ENCODE measurements around the gene KDM5A. TPM values are rescaled to one million over a fixed set of nuclear protein-coding genes. Genes with fewer than 3 reads are reported as not detected.
"Not testable (repeated sequence)": the region's sequence is repeated elsewhere in the genome, so short reads cannot be mapped to it uniquely, and the experiment has no call there.

KDM5A gene
- polyA plus RNA-seq, 10 donors = 17.4 to 27.2 (median 23.8) TPM

DNA sequence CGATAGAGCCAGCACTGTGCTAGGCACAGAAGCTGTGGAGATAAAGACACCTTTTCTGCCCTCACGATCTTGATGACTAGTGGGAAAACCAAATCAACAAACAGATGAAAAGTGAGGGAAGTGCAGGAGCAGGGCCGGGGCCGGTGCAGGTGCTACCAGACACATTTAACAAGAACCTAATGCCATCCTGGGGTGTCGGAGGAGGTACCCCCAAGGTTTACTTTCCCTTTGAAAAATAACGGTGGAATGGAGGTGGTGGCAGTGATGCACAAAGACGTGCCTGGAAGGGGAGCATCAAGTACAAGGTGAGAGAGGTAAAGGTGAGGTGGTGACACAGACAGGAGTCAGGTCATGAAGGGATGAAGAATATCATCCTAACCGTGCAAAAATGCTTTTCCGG lies 148.6 kb downstream of the KDM5A start:
- DNase-seq = no peak

DNA sequence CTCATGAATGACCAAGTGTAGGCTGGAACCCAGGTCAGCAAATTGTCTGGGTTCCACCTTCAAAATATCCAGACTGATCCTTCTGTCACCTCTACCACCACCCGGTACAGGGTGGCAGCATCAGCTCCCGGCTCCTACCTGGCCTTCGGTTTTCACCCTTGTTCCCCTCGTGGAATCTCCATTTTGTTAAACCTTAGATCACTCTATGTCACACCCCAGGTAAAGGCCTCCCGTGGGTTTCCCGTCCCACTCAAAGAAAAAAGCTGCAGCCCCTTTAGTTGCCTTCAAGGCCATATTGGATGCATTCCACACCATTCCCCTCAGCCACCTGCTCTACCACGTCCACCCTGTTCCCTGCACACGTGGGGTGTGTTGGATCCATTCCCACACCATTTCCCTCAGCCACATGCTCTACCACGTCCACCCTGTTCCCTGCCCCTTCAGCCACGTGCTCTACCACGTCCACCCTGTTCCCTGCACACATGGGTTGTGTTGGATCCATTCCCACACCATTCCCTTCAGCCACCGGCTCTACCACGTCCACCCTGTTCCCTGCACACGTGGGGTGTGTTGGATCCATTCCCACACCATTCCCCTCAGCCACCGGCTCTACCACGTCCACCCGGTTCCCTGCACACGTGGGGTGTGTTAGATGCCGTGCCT lies 150.3 kb downstream of the KDM5A start:
- no peak for DNase-seq

DNA sequence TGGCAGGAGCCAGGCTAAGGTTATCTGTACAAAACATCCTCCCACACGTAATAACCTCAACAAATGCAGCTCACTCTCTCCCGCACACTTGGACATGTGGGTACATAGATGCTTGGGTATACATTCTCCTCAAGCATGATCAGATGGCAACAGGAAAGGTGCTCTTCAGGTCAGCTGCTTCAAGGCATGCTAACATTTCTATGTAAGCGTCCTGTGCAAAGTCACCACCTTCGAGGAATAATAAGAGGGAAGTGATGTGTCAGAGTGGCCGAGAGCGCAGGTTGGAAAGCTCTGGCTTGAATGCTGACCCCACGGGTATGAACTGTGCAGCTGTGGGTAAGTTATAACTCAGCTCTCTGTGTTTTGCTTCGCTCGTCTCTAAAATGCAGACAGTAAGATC lies 151.0 kb downstream of the KDM5A start:
- DNase-seq = no peak

DNA sequence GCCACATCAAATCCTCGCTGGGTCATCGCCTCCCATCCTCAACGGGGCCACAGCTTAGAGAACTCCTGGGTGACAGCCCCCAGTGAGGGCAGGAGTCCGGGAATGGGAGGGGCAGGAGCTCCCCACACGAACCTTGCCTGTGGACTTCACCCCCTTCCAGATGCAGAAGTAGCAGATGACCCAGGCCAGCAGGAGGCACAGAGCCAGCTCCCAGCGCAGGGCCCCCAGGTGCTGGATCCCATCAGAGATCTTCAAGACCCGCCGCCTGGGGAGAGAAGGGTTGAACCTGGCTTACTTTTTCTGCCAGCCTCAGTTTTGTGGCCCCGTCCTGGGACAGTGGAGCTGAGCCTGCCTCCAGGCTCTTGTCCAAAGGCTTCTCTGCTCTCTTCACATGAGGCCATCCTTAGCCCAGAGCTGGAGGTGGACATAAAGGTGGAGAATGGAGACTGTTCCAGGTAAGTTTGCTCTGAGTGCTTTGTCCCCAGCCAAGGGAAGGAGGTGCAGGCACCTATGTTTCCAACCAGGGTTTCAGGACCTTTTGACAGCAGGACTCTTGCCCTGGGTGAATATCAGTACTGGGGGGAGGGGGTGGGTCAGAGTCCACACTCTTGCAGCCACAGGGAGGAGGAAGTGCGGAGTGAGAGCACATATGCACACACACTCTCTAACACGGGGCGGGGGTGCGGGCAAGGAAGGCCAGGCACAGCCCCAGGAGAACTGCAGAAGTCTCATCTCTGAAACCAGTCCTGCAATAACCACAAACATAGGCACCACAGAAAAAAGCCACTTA lies 151.9 kb downstream of the KDM5A start:
- DNase-seq = no peak

DNA sequence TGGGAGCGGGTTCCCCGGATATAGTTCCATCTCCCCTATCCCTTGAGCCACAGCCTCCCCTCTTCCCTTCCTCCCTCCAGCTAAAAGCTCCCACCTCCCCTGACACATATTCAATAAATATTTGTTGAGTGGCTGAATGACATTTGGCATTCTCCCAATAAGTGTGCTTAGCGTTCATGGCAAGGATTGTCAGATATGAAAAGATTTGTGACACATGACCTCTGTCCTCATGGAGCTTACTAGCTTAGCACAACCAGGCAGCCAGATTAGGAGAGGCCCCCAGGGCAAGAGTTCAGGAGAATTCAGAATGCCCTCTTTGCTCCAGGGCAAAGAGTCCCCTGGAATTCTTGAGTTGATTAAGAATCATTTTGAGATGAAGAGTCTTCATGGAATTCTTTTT lies 152.7 kb downstream of the KDM5A start:
- DNase-seq = no peak

DNA sequence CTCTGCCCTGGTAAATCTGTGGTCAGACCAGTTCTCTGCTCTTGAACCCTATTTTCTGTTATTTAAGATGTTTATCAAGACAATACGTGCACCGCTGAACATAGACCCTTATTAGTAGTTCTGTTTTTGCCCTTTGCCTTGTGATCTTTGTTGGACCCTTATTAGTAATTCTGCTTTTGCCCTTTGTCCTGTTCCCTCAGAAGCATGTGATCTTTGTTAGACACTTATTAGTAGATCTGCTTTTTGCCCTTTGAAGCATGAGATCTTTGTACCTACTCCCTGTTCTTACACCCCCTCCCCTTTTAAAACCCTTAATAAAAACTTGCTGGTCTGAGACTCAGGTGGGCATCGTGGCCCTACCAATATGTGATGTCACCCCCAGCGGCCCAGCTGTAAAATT lies 153.2 kb downstream of the KDM5A start:
- DNase-seq = not testable (repeated sequence)

DNA sequence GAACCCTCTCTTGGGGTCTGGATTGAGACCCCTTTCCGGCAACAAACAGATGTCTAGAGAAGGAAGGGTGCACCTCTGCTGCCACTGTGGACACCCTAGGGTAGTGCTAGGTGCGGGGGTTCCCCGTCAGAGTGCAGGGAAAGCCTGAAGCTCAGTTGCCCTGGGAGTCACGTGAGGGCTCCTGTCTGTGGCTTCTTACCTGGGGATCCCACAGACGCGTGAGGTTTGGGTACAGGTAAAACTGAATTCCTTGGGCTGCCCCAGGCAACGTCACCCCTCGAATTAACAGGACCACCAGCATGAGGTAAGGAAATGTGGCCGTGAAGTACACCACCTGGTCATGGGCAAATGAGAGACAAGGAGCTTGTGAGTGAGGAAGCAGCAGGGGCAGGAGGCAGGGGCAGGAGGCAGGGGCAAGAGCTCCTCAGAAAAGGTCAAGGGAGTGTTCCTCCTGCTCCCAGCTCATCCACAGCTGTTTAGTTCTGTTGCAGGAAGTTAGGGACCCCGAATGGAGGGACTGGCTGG lies 154.2 kb downstream of the KDM5A start:
- no peak for DNase-seq

DNA sequence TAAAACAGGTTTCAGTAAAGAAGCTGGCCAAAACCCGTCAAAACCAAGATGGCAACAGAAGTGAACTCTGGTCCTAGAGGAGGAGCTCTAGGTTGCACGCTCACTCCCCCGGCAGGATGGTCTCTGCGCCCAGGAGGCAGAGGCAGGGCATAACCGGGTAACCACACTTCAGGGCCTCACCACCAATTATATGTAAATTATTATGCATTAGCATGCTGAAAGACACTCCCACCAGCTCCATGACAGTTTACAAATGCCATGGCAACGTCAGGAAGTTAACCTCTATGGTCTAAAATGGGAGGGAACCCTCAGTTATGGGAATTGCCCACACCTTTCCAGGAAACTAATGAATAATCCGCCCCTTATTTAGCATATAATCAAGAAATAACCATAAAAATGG lies 155.1 kb downstream of the KDM5A start:
- no peak for DNase-seq

DNA sequence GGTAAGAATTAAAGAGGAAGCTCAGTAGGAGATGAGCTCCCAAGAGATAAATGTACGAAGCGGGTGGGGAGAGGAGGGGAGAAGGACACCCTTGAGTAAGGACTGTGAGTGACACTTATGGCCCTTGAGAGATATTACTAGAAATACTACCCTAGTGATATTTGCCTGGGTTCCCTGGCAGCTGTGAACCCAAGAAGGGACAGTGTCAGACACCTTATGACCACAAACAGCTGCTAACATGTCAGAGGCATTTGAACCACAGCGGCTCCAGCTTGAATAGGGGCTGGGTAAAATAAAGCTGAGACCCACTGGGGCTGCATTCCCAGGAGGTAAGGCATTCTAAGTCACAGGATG lies 155.5 kb downstream of the KDM5A start:
- peak in 1 of 3 donors; percentile 38 for DNase-seq

DNA sequence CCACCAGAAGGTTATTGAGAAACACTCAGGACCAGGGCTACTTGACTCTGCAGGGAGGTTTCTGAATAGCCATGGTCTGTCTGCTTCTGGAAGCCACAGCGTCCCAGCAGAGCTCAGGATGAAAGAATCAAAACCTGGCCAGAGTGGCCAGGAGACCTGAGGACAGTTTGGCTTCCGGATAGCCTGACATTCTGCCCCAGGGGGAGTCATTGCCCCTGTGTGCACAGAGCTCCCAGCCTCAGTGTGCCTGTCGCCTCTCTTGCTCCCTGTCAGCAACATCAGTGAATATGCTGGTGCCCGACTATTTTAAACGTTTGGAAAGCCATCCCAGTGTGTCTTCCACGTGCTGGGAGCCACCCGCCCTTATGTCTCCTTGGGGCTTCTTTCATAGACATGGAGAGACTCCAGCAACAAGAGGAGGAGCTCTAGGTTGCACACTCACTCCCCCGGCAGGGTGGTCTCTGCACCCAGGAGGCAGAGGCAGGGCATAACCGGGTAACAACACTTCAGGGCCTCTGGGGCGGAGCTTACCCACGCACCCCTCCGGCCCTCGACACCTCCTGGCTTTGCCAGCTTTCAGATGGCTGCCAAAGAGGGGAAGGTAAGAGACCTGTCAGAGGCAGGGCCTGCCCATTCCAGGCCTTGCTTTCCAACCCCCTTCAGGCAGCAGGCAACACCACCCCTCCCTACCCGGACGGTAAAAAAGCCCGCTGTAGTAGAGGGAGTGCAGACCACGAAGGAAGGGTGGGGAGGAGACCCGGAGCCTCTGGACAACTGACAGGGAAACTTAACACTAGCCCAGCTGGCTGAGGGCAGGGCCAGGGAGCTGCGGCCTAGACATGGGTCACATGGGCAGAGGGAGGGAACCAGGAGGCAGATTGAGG lies 156.1 kb downstream of the KDM5A start:
- DNase-seq = peak; percentile 30 to 53 (median 45)

DNA sequence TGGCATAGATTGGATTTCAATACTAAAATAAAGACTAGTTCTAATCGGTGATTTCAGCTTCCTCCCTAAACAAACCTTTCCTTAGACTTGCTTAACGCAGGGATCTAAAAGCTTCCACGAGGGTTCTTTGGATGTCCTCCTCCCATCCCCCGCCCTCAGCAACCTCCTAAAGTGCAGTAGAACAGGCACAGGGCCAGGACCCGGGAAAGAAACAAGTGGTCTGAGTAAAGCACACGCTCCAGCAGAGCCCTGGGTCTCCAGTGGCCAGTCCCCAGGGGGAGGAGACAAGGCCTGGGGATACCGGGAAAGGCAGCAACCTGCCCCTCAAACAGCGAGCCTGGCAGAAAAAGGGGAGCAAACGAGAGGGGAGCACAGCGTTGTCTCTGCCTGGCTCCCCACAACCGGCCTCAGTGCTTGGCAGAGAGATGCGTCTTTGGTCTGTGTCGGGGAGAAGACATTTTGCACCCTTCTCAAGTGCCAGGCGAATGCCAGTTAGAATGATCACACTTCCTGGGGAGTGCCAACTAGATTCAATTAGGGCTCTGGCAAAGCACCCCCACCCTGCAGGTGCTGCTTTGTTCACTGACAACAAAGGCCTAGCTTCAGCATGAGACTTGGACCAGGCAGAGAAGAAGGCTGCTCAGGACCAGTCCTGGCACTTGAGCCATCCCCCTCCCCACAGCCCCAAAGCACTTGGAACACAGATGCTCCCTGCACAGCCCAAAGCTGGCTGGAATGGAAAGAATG lies 158.0 kb downstream of the KDM5A start:
- DNase-seq = no peak

Other genes with a start within 250 kb of the KDM5A start
- 1 to 10 TPM in 2 of 10 donors, under 1 TPM in 8; 0.42 to 1.5 (median 0.65) TPM for gene SLC6A12, start 175.2 kb downstream of the KDM5A start, polyA plus RNA-seq (ENCODE audit: insufficient read length in 10 of 10)
- 1 to 10 TPM; 1.3 to 6.1 (median 2.6) TPM for gene SLC6A13, start 126.5 kb downstream of the KDM5A start, polyA plus RNA-seq (ENCODE audit: insufficient read length in 10 of 10)
- 10 to 100 TPM in 4 of 10 donors, 1 to 10 TPM in 6; 6.7 to 17.7 (median 9.8) TPM for gene CCDC77, start 12.3 kb upstream of the KDM5A start, polyA plus RNA-seq (ENCODE audit: insufficient read length in 10 of 10)
- 10 to 100 TPM in 5 of 10 donors, 1 to 10 TPM in 5; 6.2 to 15.6 (median 10.0) TPM for gene B4GALNT3, start 70.6 kb upstream of the KDM5A start, polyA plus RNA-seq (ENCODE audit: insufficient read length in 10 of 10)